Stimulated activated CD4-positive, alpha-beta T cell treated with anti-CD3 and anti-CD28 coated beads, Interleukin-1b, Interleukin-23, amount 100 ng/mL, for 48 hours (primary cell): Measurements from ENCODE around the gene CD79A.
A peak's percentile ranks its signal among the peaks of the same experiment; 100 is the strongest.

Source experiments
- DNase-seq: peaks from one replicate; pipeline ENCODE4 v3.0.0-alpha.2; 2020

Gene CD79A

DNA sequence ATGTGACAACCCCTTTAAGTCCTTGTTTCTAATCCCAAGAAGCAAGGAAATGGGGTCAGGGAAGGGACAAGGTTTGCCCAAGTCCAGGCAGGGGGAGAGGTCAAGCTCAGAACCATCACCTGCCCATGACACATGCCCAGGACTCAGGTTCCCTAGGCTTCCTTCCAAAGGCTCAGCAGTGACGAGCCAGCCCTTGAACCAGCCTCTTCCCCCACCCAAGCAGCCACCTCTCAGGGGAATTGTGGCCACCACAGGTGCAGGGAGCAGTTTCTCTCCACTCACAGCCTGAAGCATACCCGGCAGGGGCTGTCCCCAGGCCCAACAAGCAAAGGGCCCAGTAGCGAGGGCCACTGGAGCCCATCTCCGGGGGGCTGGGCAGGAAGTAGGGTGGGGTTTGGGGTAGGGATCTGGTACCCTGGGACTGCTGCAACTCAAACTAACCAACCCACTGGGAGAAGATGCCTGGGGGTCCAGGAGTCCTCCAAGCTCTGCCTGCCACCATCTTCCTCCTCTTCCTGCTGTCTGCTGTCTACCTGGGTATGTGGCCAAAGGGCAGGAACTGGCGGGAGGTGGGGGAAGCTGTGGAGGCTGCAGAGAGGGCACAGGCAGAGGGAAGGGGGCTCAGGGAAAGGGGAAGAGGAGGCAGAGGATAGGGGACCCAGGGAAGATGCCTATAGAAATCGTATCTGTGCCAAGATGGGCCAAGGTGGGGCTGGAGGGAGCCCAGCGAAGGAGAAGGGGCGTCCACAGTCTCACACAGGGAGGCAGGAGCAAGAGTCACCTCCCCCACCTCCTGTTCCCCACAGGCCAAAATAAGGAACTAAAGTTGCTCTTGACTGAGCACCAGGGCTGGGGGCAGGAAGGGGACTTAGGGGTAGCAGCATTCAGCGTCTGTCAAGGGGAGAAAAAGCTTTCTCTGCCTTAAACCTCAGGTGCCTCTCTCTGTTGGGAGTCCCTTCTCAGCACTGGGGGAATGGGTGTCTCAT is at the start of gene CD79A:
Gene CD79A, plus strand, starts transcription at position 433 of the 986 bp plus-strand sequence. Its CDS starts 26 bp downstream, at position 459.
- DNase-seq = no peak

DNA sequence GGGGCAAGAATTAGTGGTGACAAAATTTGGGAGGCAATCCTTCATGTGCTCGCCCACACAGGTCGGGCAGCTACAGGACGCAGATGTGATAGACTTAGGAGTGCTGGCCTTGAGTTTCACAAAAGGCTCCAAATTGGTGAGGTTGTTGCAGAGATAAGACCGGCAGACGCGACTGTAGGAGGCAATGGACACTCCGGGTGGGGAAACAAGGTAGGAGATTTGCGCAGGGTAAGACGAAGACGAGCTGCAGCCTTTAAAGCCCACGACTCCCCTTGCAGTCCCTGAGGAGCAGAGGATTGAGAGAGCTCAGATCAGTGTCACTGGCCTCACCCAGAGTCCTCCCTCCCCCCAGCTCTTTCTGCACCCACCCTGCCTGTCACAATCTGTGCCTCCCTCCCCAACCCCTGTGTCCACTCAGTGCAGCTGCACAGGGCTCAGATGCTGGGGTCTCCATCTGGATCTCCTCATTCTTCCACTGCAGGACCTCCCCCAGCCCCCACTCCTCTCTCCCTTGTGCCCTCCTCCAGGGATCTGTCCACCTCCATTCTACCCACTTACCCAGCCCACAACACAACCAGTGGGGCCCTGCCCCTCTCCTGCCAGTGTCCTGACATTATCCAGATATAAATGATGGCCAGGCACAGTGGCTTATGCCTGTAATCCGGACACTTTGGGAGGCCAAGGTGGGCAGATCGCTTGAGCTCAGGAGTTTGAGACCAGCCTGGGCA is 38.9 kb upstream of the CD79A start:
- DNase-seq = no peak

DNA sequence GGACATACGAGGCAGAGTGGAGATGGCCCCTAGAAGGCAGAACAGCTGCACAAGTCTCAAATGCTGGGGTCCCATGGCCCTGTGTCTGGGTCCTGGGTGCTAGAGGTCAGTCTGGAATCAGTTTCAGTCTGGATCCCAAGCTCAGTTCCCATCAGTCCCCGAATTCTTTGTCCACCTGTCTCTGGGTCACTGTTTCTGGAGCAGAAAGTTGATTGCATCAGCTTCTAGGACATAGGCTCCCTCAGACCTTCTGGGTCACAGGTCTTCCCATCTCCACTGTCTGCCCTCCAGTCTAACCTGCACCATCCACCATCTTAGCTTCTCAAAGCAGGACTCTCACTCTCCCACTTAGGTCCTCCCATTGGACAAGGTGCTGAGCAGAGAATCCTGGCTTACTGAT is 37.9 kb upstream of the CD79A start:
- DNase-seq = no peak

DNA sequence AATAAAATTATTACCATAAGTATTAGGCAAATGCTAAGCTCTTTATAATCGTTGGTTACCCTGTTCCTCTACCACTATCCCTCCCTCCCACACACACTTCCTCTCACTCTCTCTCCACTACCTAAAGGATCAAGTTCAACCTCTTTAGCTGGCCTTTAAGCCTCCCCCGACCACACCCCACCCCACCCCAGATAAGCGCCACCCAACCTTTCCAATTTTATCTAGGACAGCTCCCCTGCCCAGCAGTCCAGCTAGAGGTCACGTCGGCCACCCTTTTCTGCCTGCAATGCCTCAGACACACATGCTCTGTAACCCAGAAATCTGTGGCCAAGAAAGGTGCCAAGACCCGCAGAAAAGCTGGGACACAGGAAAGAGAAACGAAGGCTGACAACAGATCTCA is 33.7 kb upstream of the CD79A start:
- DNase-seq = no peak

- no peak for DNase-seq
Measured at GRCh38 chr19:41844601-41845000, 32.5 kb upstream of the CD79A start, which contains the start of gene LYPD4. Gene LYPD4, minus strand, starts transcription at chr19:41844683. Its CDS starts 5,398 bp downstream, at chr19:41839285.

DNA sequence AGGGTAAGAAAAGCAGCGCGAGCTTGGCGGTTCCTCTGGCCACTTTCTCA is 32.3 kb upstream of the CD79A start, which contains the start of gene DMRTC2:
Gene DMRTC2, plus strand, starts transcription at position 42 of the 50 bp plus-strand sequence. CDS start 2,387 bp downstream, outside the sequence.
- no peak for DNase-seq

GRCh38 chr19:41845051-41845590 is 32.0 kb upstream of the CD79A start:
- DNase-seq = no peak

- DNase-seq = no peak
Measured at GRCh38 chr19:41847351-41848105, 29.6 kb upstream of the CD79A start.

GRCh38 chr19:41848666-41849065 is 28.4 kb upstream of the CD79A start:
- no peak for DNase-seq

DNA sequence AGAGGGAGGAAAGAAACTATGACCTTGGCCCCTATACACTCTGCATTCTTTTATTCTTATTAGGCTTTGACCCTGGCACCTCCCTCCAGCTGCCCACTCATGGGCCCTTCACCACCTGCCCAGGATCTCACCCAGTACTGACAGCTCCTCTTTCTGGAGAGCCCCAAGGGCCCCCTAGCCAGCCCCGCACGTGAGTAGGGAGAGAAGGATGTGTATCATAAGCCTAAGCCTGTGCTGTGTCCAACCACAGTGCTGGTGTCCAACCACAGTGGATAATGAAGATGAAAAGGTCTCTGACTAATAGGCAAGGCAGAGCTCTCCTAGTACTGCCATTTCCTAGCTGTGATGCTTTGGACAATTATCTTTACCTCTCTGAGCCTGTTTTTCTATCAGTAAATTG is 28.0 kb upstream of the CD79A start:
- DNase-seq = no peak

DNA sequence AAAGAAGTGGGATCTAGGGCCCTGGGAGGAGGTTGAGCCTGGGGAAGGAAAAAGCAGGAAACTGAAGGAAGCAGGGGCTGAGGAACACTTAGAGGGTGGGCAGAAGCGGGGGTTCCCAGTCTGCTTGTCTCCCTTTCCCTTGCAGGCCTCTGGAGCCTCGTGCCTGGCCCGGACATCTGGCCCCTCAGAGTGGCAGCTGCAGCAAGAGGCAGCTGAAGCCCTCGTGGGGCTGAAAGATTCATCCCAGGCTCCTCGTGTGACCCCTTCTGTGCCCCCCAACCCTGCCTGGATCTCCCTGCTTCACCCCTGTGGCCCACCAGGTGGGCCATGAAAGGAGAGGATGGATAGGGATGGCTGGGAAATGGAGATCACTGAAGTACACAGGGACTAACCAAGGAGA is 26.7 kb upstream of the CD79A start:
- DNase-seq = no peak

GRCh38 chr19:41851456-41851855 is 25.6 kb upstream of the CD79A start:
- DNase-seq = no peak

DNA sequence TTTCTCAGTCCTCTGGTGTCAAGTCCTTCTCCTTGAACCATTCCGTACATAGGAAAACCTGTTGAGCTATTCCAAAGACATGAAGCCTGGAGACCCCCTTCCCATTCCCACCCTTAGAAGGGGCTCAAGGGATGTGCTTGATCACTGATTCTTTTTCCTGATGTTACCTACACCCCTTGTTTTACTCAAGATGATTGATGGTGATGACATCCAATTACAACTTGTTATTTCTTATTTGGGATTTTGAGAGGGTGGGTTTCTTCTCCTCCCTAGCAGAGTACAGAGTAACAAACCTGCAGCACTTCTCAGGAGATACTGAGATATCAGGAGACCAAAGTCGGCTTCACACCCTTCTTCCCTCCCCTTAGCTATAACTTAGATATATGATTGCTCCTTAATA is 23.7 kb upstream of the CD79A start:
- no peak for DNase-seq

DNA sequence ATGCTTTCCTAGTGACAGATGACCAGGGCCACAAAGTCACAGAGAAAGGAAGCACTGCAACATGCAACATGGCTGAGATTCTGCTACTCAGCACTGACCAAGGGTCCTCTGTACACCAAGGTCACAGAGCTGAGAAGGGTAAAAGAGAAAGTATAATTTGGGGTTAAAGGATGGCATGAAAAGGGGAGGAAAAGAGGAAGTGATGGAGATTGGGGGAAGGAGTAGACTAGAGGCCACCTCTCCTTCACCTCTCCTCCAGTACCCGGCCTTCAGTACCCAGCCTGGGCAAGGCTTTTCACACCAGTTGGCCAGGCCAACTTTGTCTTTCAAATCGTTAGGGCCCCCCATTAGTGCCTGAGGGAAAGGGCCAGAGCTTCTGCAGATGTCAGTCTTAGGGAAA is 23.3 kb upstream of the CD79A start:
- no peak for DNase-seq

DNA sequence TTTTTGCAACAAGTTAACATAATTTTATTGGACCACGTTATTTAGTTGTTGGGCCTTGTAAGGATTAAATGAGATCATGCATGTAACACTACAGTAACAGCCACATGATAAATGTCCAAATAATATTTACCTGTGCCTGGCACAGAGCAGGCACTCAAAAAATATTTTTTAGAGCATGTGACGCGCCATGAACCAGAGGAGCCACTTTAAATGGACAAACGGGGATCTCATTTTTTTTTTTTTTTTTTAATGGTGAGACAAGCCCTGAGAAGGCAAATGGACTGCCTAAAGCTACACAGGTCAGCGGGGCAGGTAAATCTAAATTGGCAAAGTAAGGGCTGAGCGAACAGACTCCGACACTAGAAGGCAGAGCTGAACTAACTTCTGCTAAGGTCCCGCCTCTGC is 17.9 kb upstream of the CD79A start:
- no peak for DNase-seq

GRCh38 chr19:41859618-41860418 is 17.3 kb upstream of the CD79A start, which contains the start of gene RPS19:
Gene RPS19, plus strand, starts transcription at chr19:41860255. Its CDS starts 520 bp downstream, at chr19:41860775.
- peak; percentile 97 for DNase-seq

DNA sequence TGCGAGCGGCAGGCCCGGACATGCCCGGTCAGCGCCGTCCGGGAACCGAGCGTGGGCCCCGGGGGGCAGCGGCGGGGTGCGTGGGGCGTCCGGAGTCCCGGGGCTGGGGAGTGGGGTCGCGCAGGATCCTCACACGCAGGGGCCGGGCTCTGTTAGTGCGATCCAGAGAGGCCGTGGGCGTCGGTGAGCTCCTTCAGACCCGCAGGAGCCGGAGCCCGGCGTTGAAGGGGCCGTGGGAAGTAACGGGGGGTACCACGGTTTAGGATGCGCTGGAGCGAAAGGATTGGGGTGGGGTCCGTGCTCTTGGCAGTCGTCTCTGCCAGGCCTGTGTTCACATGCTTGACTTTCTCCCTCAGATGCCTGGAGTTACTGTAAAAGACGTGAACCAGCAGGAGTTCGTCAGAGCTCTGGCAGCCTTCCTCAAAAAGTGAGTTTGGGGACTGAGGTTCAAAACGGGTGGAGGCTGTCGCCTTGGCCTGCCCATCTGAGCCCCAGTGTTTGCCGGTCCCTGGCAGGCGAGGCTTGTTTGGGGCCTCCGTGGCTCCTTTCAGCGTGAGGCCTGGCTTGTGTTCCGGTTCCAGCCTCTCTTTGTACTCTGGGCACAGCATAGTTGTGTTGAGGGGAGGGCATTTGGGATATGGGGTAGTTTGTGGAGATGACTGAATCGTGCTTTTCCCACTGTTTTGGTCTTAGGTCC is 16.5 kb upstream of the CD79A start:
- DNase-seq = peak; percentile 34

- DNase-seq = no peak
Measured at GRCh38 chr19:41861116-41861768, 15.8 kb upstream of the CD79A start.

DNA sequence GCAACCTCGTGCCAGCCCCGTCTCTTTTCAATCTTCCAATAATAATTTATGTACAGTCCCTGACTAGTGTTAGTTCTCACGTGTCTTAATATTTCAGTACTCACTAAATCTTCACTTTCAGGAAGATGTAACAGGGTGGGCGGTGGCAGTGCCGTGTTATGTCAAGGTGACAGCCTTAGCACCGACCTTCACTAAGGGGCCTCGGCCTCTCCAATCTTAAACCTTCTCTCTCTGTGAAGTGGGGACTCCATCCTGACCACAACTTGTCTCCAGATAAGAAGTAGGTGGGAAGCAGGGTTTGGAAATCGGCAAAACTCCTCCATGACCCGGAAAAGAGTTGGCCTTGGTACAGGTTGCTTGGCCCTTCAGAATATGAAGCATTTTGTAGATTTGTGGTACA is 15.2 kb upstream of the CD79A start:
- no peak for DNase-seq

- DNase-seq = no peak
Measured at GRCh38 chr19:41862445-41862986, 14.6 kb upstream of the CD79A start.
